ENCODE results near the gene SMS. TPM values are rescaled to one million over a fixed set of nuclear protein-coding genes. Genes with fewer than 3 reads are reported as not detected.

The SMS gene
- 40.0 TPM for total RNA-seq

DNA sequence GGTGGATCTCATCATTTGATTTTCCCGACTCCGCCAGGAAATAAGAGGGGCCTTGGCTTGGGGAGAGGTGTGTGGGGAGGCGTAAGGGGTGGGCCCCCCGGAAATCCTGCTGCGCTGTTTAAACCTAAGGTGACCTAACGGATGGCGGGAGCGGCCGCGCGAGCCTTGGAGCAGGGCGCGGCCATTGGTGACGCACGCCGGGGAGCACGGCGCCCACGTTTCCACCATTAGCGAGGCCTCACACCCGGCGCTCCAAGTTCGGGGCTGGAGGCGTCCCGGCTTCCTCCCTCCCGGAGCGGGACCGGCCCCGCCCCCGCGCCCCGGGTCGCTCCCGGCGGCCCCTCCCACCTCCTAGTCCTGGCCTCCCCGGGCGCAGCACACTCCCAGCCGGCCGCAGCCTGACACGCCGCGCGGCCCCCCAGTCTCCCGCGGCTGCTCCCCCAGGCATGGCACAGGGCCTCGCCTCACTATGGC is at the start of gene SMS:
Gene SMS (plus strand): TSS at position 354 of the 474 bp plus-strand sequence. CDS start 116 bp downstream, at position 470.
- intact Hi-C loops (cut with DNase I): no loop called here
- peak; percentile 93 for ATAC-seq
- peak; percentile 83 for DNase-seq (ENCODE audit: low spot score)

- intact Hi-C loops (cut with DNase I): no loop called here
- no peak for ATAC-seq
- no peak for DNase-seq (ENCODE audit: low spot score)
Measured at GRCh38 chrX:21905313-21905712, 35.2 kb upstream of the SMS start.

DNA sequence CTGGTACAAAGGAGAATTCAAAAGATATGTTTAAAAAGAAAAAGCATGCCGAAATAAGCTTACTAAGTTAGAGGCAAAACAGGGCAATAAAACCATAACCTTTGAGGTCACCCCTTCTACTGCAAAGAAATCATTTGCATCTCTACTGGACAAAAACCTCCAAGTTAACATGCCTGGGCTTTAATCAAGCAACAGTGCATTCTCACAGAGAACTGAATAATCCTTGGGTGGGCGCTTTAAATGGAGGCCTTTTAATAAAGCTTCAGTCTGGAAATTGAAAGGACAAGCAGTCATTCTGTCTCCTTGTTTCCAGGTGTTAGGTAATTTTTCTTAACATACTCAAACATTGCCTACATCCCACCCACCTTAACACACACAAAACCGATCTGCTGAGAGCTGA is 34.6 kb upstream of the SMS start:
- DNase-seq (ENCODE audit: low spot score) (no peak), ATAC-seq (no peak)
- intact Hi-C loops (cut with DNase I): no loop called here

GRCh38 chrX:21907260-21907659 is 33.2 kb upstream of the SMS start:
- ATAC-seq (no peak), DNase-seq (ENCODE audit: low spot score) (no peak)
- intact Hi-C loops (cut with DNase I): no loop called here

DNA sequence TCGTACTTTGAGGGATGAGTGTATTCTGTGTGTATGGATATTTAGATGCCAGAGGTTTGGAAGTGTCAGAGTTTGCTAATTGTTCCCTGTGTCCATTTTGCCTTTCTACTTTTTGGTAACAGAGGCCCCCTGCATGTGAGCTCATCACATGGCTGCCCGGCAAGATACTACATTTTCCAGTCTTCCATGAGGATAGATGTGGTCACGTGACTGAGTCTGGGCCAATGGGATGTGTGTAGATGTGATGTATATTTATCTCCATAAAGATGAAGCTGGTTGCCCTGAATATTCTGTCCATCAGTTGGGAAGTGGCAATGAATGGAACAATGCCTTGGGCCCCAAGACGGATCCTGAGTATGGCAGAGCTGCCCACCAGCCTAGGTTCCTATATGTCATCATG is 29.0 kb upstream of the SMS start:
- DNase-seq (ENCODE audit: low spot score) (no peak), ATAC-seq (no peak)
- intact Hi-C loops (cut with DNase I): no loop called here

DNA sequence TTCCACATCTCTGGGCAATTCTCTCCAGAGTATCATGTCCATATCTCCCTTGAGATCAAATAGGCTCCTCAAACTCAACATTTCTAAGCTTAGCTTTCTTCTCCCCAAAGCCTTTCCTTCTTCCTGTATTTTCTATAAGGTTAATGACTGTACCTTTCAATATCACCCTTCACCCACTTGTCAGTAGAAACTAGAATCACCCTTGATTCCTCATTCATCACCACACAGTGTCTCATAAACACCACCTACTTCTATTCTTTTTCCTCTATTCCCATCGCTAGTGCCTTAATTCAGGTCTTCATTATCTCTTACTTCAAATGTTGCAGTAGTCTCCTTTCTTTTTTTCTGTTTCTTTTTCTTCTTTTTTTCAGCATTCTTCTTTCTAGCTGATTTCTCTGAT is 28.3 kb upstream of the SMS start:
- DNase-seq (ENCODE audit: low spot score) (no peak), ATAC-seq (no peak)
- intact Hi-C loops (cut with DNase I): no loop called here

GRCh38 chrX:21912989-21913388 is 27.5 kb upstream of the SMS start:
- intact Hi-C loops (cut with DNase I): no loop called here
- no peak for DNase-seq (ENCODE audit: low spot score)

GRCh38 chrX:21926116-21926515 is 14.4 kb upstream of the SMS start:
- ATAC-seq: no peak
- intact Hi-C loops (cut with DNase I): no loop called here
- no peak for DNase-seq (ENCODE audit: low spot score)

More at GRCh38 chrX:21912989-21913388, 27.5 kb upstream of the SMS start:
- no peak for ATAC-seq

DNA sequence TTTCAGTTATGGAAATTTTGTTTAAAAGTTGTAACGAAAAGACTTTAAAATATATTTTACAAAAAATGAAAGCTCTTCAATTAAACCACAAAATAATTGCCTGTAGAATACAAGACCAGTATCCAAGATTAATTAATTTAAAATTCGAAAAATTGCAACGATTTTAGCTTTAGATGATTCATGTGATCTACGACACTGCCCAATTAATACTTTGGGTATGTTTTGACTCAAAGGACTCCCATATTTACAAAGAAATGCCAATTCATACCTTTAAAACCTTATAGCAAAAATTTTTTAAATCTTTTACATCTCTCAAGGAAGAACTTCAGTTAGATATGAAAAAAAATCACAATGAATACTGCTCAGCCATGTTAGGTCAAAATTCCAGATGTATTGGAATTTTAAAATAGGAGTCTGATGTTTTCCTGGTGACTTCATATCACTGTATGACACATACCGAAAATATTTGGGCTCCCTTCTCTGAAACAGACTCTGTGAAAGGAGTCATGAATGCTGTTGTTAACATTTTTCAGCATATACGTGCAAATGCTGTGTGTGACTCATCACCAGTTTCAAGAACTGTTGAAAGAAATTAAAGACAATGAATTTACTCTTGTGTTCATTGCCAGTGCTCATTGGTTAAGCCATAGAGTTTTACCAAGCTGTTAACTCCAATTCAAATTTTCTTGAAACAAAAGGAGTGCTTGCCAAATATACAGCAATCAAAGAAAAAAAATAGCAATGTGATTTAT is 13.8 kb upstream of the SMS start:
- no peak for DNase-seq (ENCODE audit: low spot score)
- intact Hi-C loops (cut with DNase I): no loop called here
- ATAC-seq: peak; percentile 58

DNA sequence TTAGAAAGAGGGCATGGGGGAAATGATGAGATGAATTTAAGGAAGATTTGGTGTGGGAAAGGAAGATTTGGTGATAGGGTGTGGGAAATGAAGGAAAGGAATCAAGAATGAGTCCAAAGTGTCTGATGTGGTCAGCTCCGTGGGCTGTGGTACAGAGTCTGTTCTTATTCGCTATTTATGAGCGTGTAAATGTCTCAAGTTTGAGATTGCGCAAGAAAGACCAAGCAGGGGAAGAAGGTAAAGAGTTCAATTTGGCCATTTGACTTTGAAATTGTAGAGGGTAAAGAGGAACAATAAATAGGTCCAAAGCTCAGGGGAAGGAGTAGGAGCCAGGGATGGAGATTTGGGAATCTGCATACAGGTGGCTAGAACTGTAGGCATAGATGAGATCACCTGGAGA is 11.3 kb upstream of the SMS start:
- DNase-seq (ENCODE audit: low spot score): no peak
- intact Hi-C loops (cut with DNase I): no loop called here
- no peak for ATAC-seq

GRCh38 chrX:21930986-21931385 is 9.5 kb upstream of the SMS start:
- DNase-seq (ENCODE audit: low spot score) (no peak), ATAC-seq (no peak)
- intact Hi-C loops (cut with DNase I): no loop called here

DNA sequence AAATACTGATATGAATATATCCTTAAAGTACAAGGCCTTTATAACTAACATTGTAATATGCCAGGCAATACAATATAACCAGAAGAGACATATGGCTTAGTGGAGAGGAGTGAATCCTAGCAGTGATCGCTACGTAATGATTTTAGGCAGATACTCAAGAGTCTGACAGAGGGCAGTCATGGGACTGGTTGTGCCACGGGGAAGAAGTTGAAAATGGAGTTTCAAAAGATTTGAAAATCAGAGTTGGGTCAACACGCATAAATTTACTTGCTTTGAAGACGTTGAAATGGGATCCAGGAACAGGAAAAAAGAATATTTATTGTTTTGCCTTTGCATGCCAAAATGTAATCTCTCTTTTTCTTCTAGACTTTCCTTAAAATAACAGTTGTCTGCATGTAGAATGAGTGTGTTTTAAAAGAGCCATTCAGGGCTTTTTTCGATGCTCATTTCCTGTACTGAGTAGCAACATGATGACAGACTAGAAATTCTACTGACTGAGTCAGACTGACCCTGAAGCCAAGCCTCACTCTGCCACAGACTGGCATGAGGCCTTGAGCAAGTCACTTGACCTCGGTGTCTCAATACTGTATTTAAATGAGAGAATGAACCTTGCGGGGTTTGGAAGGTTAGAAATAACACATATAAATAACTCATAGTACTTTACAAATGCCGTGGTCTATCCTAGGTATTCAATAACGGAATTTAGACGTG is 8.1 kb upstream of the SMS start:
- intact Hi-C loops (cut with DNase I): no loop called here
- ATAC-seq: peak; percentile 68
- no peak for DNase-seq (ENCODE audit: low spot score)

DNA sequence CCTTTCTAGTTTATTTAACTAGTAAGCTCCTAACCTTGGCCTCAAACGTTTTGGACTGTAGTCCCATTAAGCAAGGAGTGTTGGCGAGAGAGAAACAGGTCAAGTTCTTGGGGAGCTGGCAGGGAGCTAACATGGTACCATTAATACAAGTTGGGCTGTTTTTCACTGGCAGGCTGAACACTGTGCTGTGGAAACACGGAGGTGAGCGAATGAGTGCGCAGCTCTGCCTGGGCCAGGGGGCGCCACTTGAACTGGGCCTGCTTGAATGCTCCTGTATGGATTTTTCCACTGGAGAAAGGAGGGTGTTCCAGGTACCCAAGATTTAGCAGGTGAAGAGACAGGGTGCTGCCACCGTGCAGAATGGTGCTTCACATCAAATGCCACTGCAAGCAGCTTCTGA is 7.4 kb upstream of the SMS start:
- no peak for DNase-seq (ENCODE audit: low spot score)
- no peak for ATAC-seq
- intact Hi-C loops (cut with DNase I): no loop called here

DNA sequence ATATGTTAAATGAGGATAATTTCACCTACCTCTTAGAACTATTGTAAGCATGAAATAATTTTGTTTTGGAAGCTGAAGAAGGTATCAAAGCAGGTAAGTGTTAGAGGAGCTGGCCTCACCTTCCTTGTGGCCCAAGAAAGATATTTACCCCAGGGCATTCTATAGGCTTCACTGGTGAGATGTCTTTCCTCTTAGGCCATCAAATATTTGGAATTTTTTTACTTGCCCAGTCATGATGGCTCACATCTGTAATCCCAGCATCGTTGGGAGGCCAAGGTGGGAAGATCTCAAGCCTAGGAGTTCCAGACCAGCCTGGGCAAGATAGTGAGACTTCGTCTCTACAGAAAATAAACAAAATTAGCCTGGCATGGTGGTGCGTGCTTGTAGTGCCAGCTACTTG is 6.1 kb upstream of the SMS start:
- intact Hi-C loops (cut with DNase I): no loop called here
- no peak for DNase-seq (ENCODE audit: low spot score)
- no peak for ATAC-seq

GRCh38 chrX:21939906-21940305 is 603 bp upstream of the SMS start:
- intact Hi-C loops (cut with DNase I): no loop called here
- no peak for DNase-seq (ENCODE audit: low spot score)
- ATAC-seq: no peak

GRCh38 chrX:21943460-21944135 is 3.1 kb downstream of the SMS start:
- intact Hi-C loops (cut with DNase I): no loop called here
- DNase-seq (ENCODE audit: low spot score) (no peak), ATAC-seq (no peak)

- no peak for ATAC-seq
- intact Hi-C loops (cut with DNase I): no loop called here
- DNase-seq (ENCODE audit: low spot score): no peak
Measured at GRCh38 chrX:21944136-21944615, 3.7 kb downstream of the SMS start.

- intact Hi-C loops (cut with DNase I): no loop called here
- DNase-seq (ENCODE audit: low spot score): no peak
- ATAC-seq: no peak
Measured at GRCh38 chrX:21946925-21947641, 6.6 kb downstream of the SMS start.

GRCh38 chrX:21947671-21948070 is 7.2 kb downstream of the SMS start:
- DNase-seq (ENCODE audit: low spot score) (no peak), ATAC-seq (no peak)
- intact Hi-C loops (cut with DNase I): no loop called here
